CD4-positive, CD25-positive, alpha-beta regulatory T cell (primary cell): ENCODE measurements around the gene MITF. TPM values are rescaled to one million over a fixed set of nuclear protein-coding genes. Genes with fewer than 3 reads are reported as not detected.

ENCODE experiments used
- ATAC-seq, 2 donors: fragments of 150-1000 bp; cut with Tn5 transposase; one replicate each; pipeline ENCODE4 v1.10.0; 2021; ENCODE audit warnings: low read depth in 2 of 2, moderate number of reproducible peaks in 2 of 2, moderate library complexity in 1 of 2
- DNase-seq, 3 donors: peaks; one replicate each; pipeline versions ENCODE4 v3.0.0 to v3.0.0-alpha.2; 2012 to 2022; ENCODE audit warnings: mixed read lengths in 1 of 3
- H3K27ac ChIP-seq: one replicate; pipeline ENCODE4 v1.7.0; 2013; ENCODE audit warnings: mild to moderate bottlenecking, low read length; ENCODE audit not compliant: insufficient read depth, poor library complexity, severe bottlenecking
- H3K27me3 ChIP-seq: one replicate; pipeline ENCODE4 v1.7.0; 2013; ENCODE audit warnings: low read length; ENCODE audit not compliant: control insufficient read depth, insufficient read depth
- H3K36me3 ChIP-seq: one replicate; pipeline ENCODE4 v1.7.0; 2013; ENCODE audit warnings: mild to moderate bottlenecking, low read length, moderate library complexity; ENCODE audit not compliant: control insufficient read depth, insufficient read depth
- H3K4me1 ChIP-seq: 2 replicates; pipeline ENCODE4 v1.7.0; 2013; ENCODE audit warnings: mild to moderate bottlenecking, low read length; ENCODE audit not compliant: insufficient read depth, control insufficient read depth, poor library complexity, severe bottlenecking
- H3K4me3 ChIP-seq: one replicate; pipeline ENCODE4 v1.7.0; 2013; ENCODE audit warnings: low read depth, mild to moderate bottlenecking, low read length, moderate library complexity
- H3K9me3 ChIP-seq, 2 experiments: 1 replicate in 1 of 2; 2 replicates in 1 of 2; pipeline ENCODE4 v1.7.0; 2013; ENCODE audit warnings: low read length in 2 of 2, mild to moderate bottlenecking in 1 of 2, moderate library complexity in 1 of 2; ENCODE audit not compliant: control insufficient read depth in 2 of 2
- H3K27ac Mint-ChIP-seq, 3 donors: one replicate each; pipeline ENCODE4 v1.8.0; 2020 to 2022; ENCODE audit warnings: mild to moderate bottlenecking in 3 of 3, mixed read lengths in 3 of 3, moderate library complexity in 2 of 3
- H3K27me3 Mint-ChIP-seq: one replicate; pipeline ENCODE4 v1.8.0; 2022; ENCODE audit warnings: mild to moderate bottlenecking, mixed read lengths
- H3K36me3 Mint-ChIP-seq: one replicate; pipeline ENCODE4 v1.8.0; 2020; ENCODE audit warnings: mixed read lengths
- H3K4me1 Mint-ChIP-seq, 4 donors: one replicate each; pipeline ENCODE4 v1.8.0; 2020 to 2022; ENCODE audit warnings: mixed read lengths in 4 of 4, mild to moderate bottlenecking in 1 of 4
- H3K4me3 Mint-ChIP-seq, 4 donors: one replicate each; pipeline ENCODE4 v1.8.0; 2020 to 2022; ENCODE audit warnings: mild to moderate bottlenecking in 4 of 4, mixed read lengths in 4 of 4, moderate library complexity in 3 of 4
- H3K9me3 Mint-ChIP-seq, 7 donors: one replicate each; pipeline ENCODE4 v1.8.0; 2020 to 2022; ENCODE audit warnings: mixed read lengths in 7 of 7, mild to moderate bottlenecking in 3 of 7, moderate library complexity in 2 of 7
- polyA plus RNA-seq, 4 donors: library from polyadenylated mRNA; unstranded; fragments of 300-500 nt; fragmentation: Illumina TruSeq; gene quantifications; one replicate each; pipeline ENCODE4 v1.2.3, GENCODE V29; 2021
- total RNA-seq: library from RNA; stranded (reverse); gene quantifications from one replicate; pipeline ENCODE4 v1.2.3, GENCODE V29; 2022

MITF gene
- total and polyA plus RNA-seq, 5 donors from 2014 or later, result 0.44 TPM; not detected in 4

GRCh38 chr3:69932087-69932486 lies 192.8 kb downstream of the MITF start:
- Mint-ChIP-seq H3K27me3 (no peaks in the 10 kb centered on the region), H3K9me3 (peaks cover 0 to 2% (median 0%) of the 10 kb centered on the region in 7 donors), H3K36me3 (no peaks in the 10 kb centered on the region), H3K4me1 (no peaks in the 10 kb centered on the region), H3K27ac (no peak overlapping the region), H3K4me3 (no peak overlapping the region)
- Histone ChIP-seq H3K9me3 (no peaks in the 10 kb centered on the region), H3K27me3 (no peaks in the 10 kb centered on the region), H3K36me3 (no peaks in the 10 kb centered on the region), H3K4me1 (no peaks in the 10 kb centered on the region), H3K4me3 (no peak overlapping the region), H3K27ac (no peak overlapping the region)
- ATAC-seq, result no peak
- DNase-seq, result no peak

- DNase-seq (no peak), ATAC-seq (no peak)
- no peaks in the 10 kb centered on the region for H3K36me3 ChIP-seq
- Mint-ChIP-seq H3K4me3 (no peak overlapping the region), H3K4me1 (no peaks in the 10 kb centered on the region), H3K27ac (no peak overlapping the region), H3K27me3 (no peaks in the 10 kb centered on the region), H3K9me3 (peaks cover 0 to 2% (median 0%) of the 10 kb centered on the region in 7 donors), H3K36me3 (no peaks in the 10 kb centered on the region)
- H3K27ac ChIP-seq, result no peak overlapping the region
- H3K27me3 ChIP-seq, result no peaks in the 10 kb centered on the region
- H3K4me3 ChIP-seq, result no peak overlapping the region
- no peaks in the 10 kb centered on the region for H3K4me1 ChIP-seq
- H3K9me3 ChIP-seq, result no peaks in the 10 kb centered on the region
These were observed 193.2 kb downstream of the MITF start for GRCh38 chr3:69932501-69932900.

GRCh38 chr3:69934398-69934797 lies 195.1 kb downstream of the MITF start:
- H3K9me3 ChIP-seq, result no peaks in the 10 kb centered on the region
- H3K27me3 Mint-ChIP-seq, result no peaks in the 10 kb centered on the region

GRCh38 chr3:69936266-69936665 lies 197.0 kb downstream of the MITF start:
- Histone ChIP-seq H3K4me1 (no peaks in the 10 kb centered on the region), H3K27ac (no peak overlapping the region), H3K4me3 (no peak overlapping the region), H3K27me3 (no peaks in the 10 kb centered on the region), H3K9me3 (no peaks in the 10 kb centered on the region), H3K36me3 (no peaks in the 10 kb centered on the region)
- no peaks in the 10 kb centered on the region for H3K4me1 Mint-ChIP-seq
- H3K9me3 Mint-ChIP-seq, result peaks cover 0 to 2% (median 0%) of the 10 kb centered on the region in 7 donors
- no peaks in the 10 kb centered on the region for H3K36me3 Mint-ChIP-seq
- DNase-seq, result no peak
- no peak overlapping the region for H3K4me3 Mint-ChIP-seq
- ATAC-seq, result no peak
- no peak overlapping the region for H3K27ac Mint-ChIP-seq
- H3K27me3 Mint-ChIP-seq, result no peaks in the 10 kb centered on the region

More at GRCh38 chr3:69934398-69934797, 195.1 kb downstream of the MITF start:
- no peak for DNase-seq
- Histone ChIP-seq H3K4me1 (no peaks in the 10 kb centered on the region), H3K36me3 (no peaks in the 10 kb centered on the region), H3K27me3 (no peaks in the 10 kb centered on the region), H3K27ac (no peak overlapping the region), H3K4me3 (no peak overlapping the region)
- Mint-ChIP-seq H3K36me3 (no peaks in the 10 kb centered on the region), H3K9me3 (peaks cover 0 to 2% (median 0%) of the 10 kb centered on the region in 7 donors), H3K4me3 (no peak overlapping the region), H3K4me1 (no peaks in the 10 kb centered on the region), H3K27ac (no peak overlapping the region)
- ATAC-seq, result no peak

GRCh38 chr3:69938061-69938460 lies 198.8 kb downstream of the MITF start:
- Mint-ChIP-seq H3K27ac (peak overlapping the region in 1 of 3 donors; percentile 21), H3K4me1 (no peaks in the 10 kb centered on the region), H3K4me3 (no peak overlapping the region), H3K9me3 (peaks cover 0 to 2% (median 0%) of the 10 kb centered on the region in 7 donors), H3K36me3 (no peaks in the 10 kb centered on the region), H3K27me3 (no peaks in the 10 kb centered on the region)
- no peak overlapping the region for H3K27ac ChIP-seq
- no peaks in the 10 kb centered on the region for H3K4me1 ChIP-seq
- no peaks in the 10 kb centered on the region for H3K36me3 ChIP-seq
- ATAC-seq (no peak), DNase-seq (no peak)
- H3K27me3 ChIP-seq, result no peaks in the 10 kb centered on the region
- no peaks in the 10 kb centered on the region for H3K9me3 ChIP-seq
- no peak overlapping the region for H3K4me3 ChIP-seq

- no peak for ATAC-seq
- Mint-ChIP-seq H3K36me3 (no peaks in the 10 kb centered on the region), H3K4me1 (no peaks in the 10 kb centered on the region), H3K9me3 (peaks cover 0 to 2% (median 0%) of the 10 kb centered on the region in 7 donors), H3K4me3 (no peak overlapping the region), H3K27me3 (no peaks in the 10 kb centered on the region), H3K27ac (no peak overlapping the region)
- Histone ChIP-seq H3K27me3 (no peaks in the 10 kb centered on the region), H3K9me3 (no peaks in the 10 kb centered on the region), H3K4me1 (no peaks in the 10 kb centered on the region), H3K4me3 (no peak overlapping the region), H3K36me3 (no peaks in the 10 kb centered on the region), H3K27ac (no peak overlapping the region)
- no peak for DNase-seq
These were observed 199.7 kb downstream of the MITF start for GRCh38 chr3:69938931-69939330.

- no peak overlapping the region for H3K27ac ChIP-seq
- Mint-ChIP-seq H3K4me3 (no peak overlapping the region), H3K9me3 (no peaks in the 10 kb centered on the region), H3K4me1 (no peaks in the 10 kb centered on the region), H3K36me3 (no peaks in the 10 kb centered on the region), H3K27ac (no peak overlapping the region), H3K27me3 (no peaks in the 10 kb centered on the region)
- no peak overlapping the region for H3K4me3 ChIP-seq
- no peaks in the 10 kb centered on the region for H3K36me3 ChIP-seq
- no peaks in the 10 kb centered on the region for H3K27me3 ChIP-seq
- no peaks in the 10 kb centered on the region for H3K9me3 ChIP-seq
- ATAC-seq (no peak), DNase-seq (no peak)
- no peaks in the 10 kb centered on the region for H3K4me1 ChIP-seq
These were observed 201.8 kb downstream of the MITF start for GRCh38 chr3:69941037-69941436.

- H3K36me3 Mint-ChIP-seq, result no peaks in the 10 kb centered on the region
These were observed 202.3 kb downstream of the MITF start for GRCh38 chr3:69941439-69942176.

More at GRCh38 chr3:69941439-69942176, 202.3 kb downstream of the MITF start:
- H3K27me3 Mint-ChIP-seq, result no peaks in the 10 kb centered on the region
- no peak overlapping the region for H3K27ac Mint-ChIP-seq
- H3K4me1 ChIP-seq, result no peaks in the 10 kb centered on the region
- DNase-seq (no peak), ATAC-seq (no peak)
- H3K4me1 Mint-ChIP-seq, result no peaks in the 10 kb centered on the region
- no peaks in the 10 kb centered on the region for H3K9me3 ChIP-seq
- no peak overlapping the region for H3K4me3 ChIP-seq
- H3K27ac ChIP-seq, result no peak overlapping the region
- H3K9me3 Mint-ChIP-seq, result no peaks in the 10 kb centered on the region
- no peaks in the 10 kb centered on the region for H3K36me3 ChIP-seq
- H3K27me3 ChIP-seq, result no peaks in the 10 kb centered on the region
- no peak overlapping the region for H3K4me3 Mint-ChIP-seq
